ENCODE data around the gene TMEM238. TPM values are rescaled to one million over a fixed set of nuclear protein-coding genes. Genes with fewer than 3 reads are reported as not detected.

TMEM238 gene
- total and polyA plus RNA-seq, 4 donors = 0.08 to 0.54 (median 0.47) TPM

GRCh38 chr19:55400281-55401087 lies 16.4 kb upstream of the TMEM238 start:
- H3K4me3 ChIP-seq (ENCODE audit: low read depth in 1 of 3, low read length in 3 of 3) = no peak overlapping the region
- H3K9me3 ChIP-seq (ENCODE audit: control insufficient read depth in 4 of 4, low read length in 3 of 4) = no peaks in the 10 kb centered on the region
- no peak for TF ChIP-seq SP1 (IDR thresholded peaks at IDR 0.05)
- TF ChIP-seq RAD21 (IDR thresholded peaks at IDR 0.05) = no peak
- no peak for TF ChIP-seq FOXA2 (IDR thresholded peaks at IDR 0.05)
- TF ChIP-seq NR2F2 (IDR thresholded peaks at IDR 0.05) = no peak
- TF ChIP-seq JUND (IDR thresholded peaks at IDR 0.05) = no peak
- no peak for TF ChIP-seq TAF1 (conservative IDR thresholded peaks at IDR 0.05)
- no peak for TF ChIP-seq REST (IDR thresholded peaks at IDR 0.05)
- no peak for TF ChIP-seq HNF4G (IDR thresholded peaks at IDR 0.05)
- no peak for TF ChIP-seq CTCF (IDR thresholded peaks at IDR 0.05; ENCODE audit: low read depth, low read length, missing input control)
- H3K36me3 ChIP-seq (ENCODE audit: control insufficient read depth in 4 of 4, insufficient read depth in 3 of 4, low read depth in 1 of 4, low read length in 3 of 4) = peaks cover 3 to 21% (median 8%) of the 10 kb centered on the region in 4 donors
- no peak overlapping the region for H3K27ac ChIP-seq (ENCODE audit: low read depth in 1 of 2, low read length in 2 of 2)
- 95% methylated on average over 14 of the region's 14 CpGs for WGBS
- DNase-seq (ENCODE audit: low spot score) = no peak
- no peak overlapping the region for H3K9ac ChIP-seq (ENCODE audit: low read depth in 1 of 2, low read length in 2 of 2)
- no peaks in the 10 kb centered on the region for H3K27me3 ChIP-seq (ENCODE audit: control insufficient read depth in 4 of 4, insufficient read depth in 4 of 4, low read length in 3 of 4)
- no peaks in the 10 kb centered on the region for H3K4me1 ChIP-seq (ENCODE audit: control insufficient read depth in 4 of 4, insufficient read depth in 4 of 4, low read length in 3 of 4)

DNA sequence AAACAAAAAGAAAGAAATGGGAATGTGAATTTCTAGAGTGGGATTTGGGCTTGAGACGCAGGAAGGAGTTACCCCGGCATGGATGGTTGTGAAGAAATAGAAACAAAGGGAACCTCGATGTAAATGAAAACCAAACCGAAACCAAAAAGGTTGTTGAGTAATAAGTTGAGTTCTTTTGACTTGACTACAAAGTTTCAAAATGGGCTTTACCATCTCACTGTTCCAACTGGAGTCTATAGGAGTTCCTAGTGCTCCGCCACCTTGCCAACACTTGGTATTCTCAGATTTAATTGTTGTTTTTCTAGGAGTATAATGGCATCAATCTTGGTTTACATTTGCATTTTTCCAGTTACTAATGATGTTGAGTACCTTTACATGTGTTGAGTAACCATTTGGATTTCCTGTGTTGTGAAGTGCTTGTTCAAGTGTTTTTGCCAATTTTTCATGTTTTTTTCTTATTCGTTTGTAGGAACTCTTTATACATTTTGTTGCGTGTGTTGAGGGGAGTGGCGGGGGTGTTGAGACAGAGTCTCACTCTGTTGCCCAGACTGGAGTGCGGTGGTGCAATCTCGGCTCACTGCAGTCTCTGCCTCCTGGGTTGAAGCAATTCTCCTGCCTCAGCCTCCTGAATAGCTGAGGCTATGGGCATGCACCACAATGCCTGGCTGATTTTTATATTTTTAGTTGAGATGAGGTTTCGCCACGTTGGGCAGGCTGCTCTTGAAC lies 14.3 kb upstream of the TMEM238 start:
- no peak overlapping the region for H3K4me3 ChIP-seq (ENCODE audit: low read depth in 1 of 3, low read length in 3 of 3)
- TF ChIP-seq TAF1 (conservative IDR thresholded peaks at IDR 0.05) (no peak), YY1 (IDR thresholded peaks at IDR 0.05) (no peak), GABPA (IDR thresholded peaks at IDR 0.05 in 1 of 2, conservative IDR thresholded peaks at IDR 0.05 in 1 of 2) (no peak), CTCF (IDR thresholded peaks at IDR 0.05; ENCODE audit: low read depth, low read length, missing input control) (no peak), RAD21 (IDR thresholded peaks at IDR 0.05) (no peak), REST (IDR thresholded peaks at IDR 0.05) (no peak), FOXA1 (IDR thresholded peaks at IDR 0.05) (no peak), JUND (IDR thresholded peaks at IDR 0.05) (no peak), NR2F2 (IDR thresholded peaks at IDR 0.05) (no peak), FOXA2 (IDR thresholded peaks at IDR 0.05) (no peak), EGR1 (IDR thresholded peaks at IDR 0.05; ENCODE audit: low read depth in 2 of 2) (no peak), SP1 (IDR thresholded peaks at IDR 0.05) (no peak), RXRA (IDR thresholded peaks at IDR 0.05) (no peak), HNF4A (conservative IDR thresholded peaks at IDR 0.05) (no peak)
- TF ChIP-seq, protein P1, sequence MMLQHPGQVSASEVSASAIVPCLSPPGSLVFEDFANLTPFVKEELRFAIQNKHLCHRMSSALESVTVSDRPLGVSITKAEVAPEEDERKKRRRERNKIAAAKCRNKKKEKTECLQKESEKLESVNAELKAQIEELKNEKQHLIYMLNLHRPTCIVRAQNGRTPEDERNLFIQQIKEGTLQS (IDR thresholded peaks at IDR 0.05) = no peak

More for the DNA sequence above, 14.3 kb upstream of the TMEM238 start:
- Histone ChIP-seq H3K27me3 (ENCODE audit: control insufficient read depth in 4 of 4, insufficient read depth in 4 of 4, low read length in 3 of 4) (no peaks in the 10 kb centered on the region), H3K36me3 (ENCODE audit: control insufficient read depth in 4 of 4, insufficient read depth in 3 of 4, low read depth in 1 of 4, low read length in 3 of 4) (peaks cover 3 to 17% (median 6%) of the 10 kb centered on the region in 4 donors), H3K4me1 (ENCODE audit: control insufficient read depth in 4 of 4, insufficient read depth in 4 of 4, low read length in 3 of 4) (no peaks in the 10 kb centered on the region), H3K27ac (ENCODE audit: low read depth in 1 of 2, low read length in 2 of 2) (no peak overlapping the region), H3K9ac (ENCODE audit: low read depth in 1 of 2, low read length in 2 of 2) (no peak overlapping the region), H3K9me3 (ENCODE audit: control insufficient read depth in 4 of 4, low read length in 3 of 4) (no peaks in the 10 kb centered on the region)
- WGBS = 84% methylated on average over 12 of the region's 12 CpGs
- no peak for DNase-seq (ENCODE audit: low spot score)
